ENCODE measurements around the gene CREB5.

DNA sequence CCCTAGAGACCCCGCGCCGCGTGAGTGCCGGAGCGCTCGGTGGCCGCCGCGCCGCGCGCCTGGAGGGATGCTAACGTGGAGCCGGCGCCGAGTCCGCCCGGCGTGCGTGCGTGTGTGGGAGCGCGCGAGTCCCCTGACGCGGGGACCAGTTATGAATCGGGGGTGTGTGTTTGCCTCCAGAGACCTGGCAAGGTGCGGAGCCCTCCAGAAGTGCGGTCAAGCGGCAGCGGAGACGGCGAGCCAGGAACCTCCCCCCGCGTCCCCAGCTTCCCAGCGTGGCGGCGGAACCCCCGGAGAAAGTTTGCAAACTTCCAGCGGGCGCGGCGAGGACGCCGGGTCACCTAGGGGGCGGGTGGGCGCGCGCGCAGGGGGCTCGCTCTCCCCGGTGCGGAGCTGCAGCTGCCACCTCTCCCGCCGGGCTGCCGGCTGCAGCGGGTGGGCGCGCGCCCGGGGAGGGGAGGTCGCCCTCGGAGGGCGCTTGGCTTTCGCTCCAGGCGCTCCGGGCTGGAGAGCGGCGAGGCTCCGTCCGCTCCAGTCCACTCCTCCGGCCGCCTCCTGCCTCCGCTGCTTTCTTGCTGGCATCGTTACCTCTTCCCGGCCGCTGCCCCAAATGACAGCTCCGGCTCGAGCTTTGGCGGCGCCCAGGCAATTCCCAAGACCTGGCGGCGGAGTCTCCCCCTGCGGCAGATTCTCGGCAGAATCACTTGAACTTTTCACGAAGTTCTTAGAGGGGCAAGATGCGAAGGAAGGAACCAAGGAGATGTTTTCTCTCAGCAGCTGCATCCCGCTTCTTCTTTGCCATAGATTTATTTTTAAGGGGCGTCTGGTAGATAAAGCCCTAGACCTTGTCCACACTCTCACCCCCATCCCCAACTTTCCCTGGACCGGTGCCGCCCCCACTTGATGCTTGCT lies 2.3 kb upstream of the CREB5 start:
- TF ChIP-seq, protein P1, sequence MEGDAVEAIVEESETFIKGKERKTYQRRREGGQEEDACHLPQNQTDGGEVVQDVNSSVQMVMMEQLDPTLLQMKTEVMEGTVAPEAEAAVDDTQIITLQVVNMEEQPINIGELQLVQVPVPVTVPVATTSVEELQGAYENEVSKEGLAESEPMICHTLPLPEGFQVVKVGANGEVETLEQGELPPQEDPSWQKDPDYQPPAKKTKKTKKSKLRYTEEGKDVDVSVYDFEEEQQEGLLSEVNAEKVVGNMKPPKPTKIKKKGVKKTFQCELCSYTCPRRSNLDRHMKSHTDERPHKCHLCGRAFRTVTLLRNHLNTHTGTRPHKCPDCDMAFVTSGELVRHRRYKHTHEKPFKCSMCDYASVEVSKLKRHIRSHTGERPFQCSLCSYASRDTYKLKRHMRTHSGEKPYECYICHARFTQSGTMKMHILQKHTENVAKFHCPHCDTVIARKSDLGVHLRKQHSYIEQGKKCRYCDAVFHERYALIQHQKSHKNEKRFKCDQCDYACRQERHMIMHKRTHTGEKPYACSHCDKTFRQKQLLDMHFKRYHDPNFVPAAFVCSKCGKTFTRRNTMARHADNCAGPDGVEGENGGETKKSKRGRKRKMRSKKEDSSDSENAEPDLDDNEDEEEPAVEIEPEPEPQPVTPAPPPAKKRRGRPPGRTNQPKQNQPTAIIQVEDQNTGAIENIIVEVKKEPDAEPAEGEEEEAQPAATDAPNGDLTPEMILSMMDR (IDR thresholded peaks at IDR 0.05) = peak in 2 of 4 experiments; percentile 13 to 24
- TF ChIP-seq POLR2AphosphoS5 (IDR thresholded peaks at IDR 0.05) (peak; percentile 37), EP300 (IDR thresholded peaks at IDR 0.05) (no peak), POLR2A (IDR thresholded peaks at IDR 0.05) (peak in 1 of 2 donors; percentile 25)
